GM12892 (cell line): ENCODE measurements around the gene ALG2.

Experiments used
- DNase-seq: peaks from one replicate; pipeline ENCODE4 v3.0.0; 2011; ENCODE audit not compliant: insufficient read length
- FAIRE-seq: peaks from 2 replicates; lab custom pipeline; 2011; peaks lifted over from hg19 to GRCh38; lab: Jason Lieb, UNC
- POLR2A ChIP-seq: IDR thresholded peaks from 2 replicates; pipeline ENCODE4 v1.6.1; 2011; ENCODE audit warnings: low read depth, low read length, control low read depth
- POLR2AphosphoS5 ChIP-seq: IDR thresholded peaks from 2 replicates; pipeline ENCODE4 v1.6.1; 2011; ENCODE audit warnings: low read depth, low read length, control low read depth
- TAF1 ChIP-seq: IDR thresholded peaks from 2 replicates; pipeline ENCODE4 v1.6.1; 2011; ENCODE audit warnings: low read depth, mild to moderate bottlenecking, control low read depth, low read length, borderline replicate concordance

ALG2 gene

GRCh38 chr9:99177576-99178366 lies 44.0 kb downstream of the ALG2 start:
- FAIRE-seq (no peak), DNase-seq (no peak)
- TF ChIP-seq POLR2A (no peak), TAF1 (no peak), POLR2AphosphoS5 (no peak)

DNA sequence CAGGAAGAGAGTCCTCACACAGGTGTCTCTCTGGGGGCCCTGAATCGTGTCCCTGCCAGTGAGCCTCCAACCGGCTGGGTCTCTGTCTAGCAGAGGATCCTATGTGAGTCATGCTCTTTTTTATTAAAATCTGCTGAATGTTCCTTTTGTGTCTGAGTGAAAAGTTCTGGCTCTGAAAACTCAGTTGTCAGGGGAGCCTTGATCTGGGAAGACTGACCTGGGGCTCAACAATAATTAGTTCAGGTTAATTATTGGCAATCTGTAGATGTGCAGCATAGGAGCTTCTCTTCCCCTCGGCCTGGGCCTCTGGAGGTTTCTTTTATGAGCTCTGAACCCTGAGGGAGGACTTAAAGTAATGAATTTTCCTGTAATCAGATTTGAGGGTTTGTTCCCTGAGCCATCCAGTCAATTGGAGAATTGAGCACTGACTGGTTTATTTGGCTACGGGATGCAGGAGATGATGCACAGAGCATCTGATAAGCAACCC lies 45.2 kb downstream of the ALG2 start:
- FAIRE-seq (no peak), DNase-seq (no peak)
- no peak for TF ChIP-seq POLR2A
- TF ChIP-seq POLR2AphosphoS5: no peak
- no peak for TF ChIP-seq TAF1

GRCh38 chr9:99173570-99174504 lies 47.9 kb downstream of the ALG2 start:
- peak; percentile 81 for FAIRE-seq

GRCh38 chr9:99172124-99173091 lies 49.3 kb downstream of the ALG2 start:
- peak; percentile 24 for FAIRE-seq
- DNase-seq: no peak
- no peak for TF ChIP-seq POLR2A

More at GRCh38 chr9:99173570-99174504, 47.9 kb downstream of the ALG2 start:
- no peak for DNase-seq
- TF ChIP-seq POLR2AphosphoS5 (no peak), POLR2A (no peak), TAF1 (no peak)

- DNase-seq (no peak), FAIRE-seq (no peak)
- TF ChIP-seq POLR2A: no peak
- TF ChIP-seq TAF1: no peak
- TF ChIP-seq POLR2AphosphoS5: no peak
Observed at GRCh38 chr9:99171225-99172123, 50.3 kb downstream of the ALG2 start.

GRCh38 chr9:99169982-99170761 lies 51.6 kb downstream of the ALG2 start:
- DNase-seq (no peak), FAIRE-seq (no peak)
- no peak for TF ChIP-seq POLR2A
- no peak for TF ChIP-seq TAF1
- no peak for TF ChIP-seq POLR2AphosphoS5

DNA sequence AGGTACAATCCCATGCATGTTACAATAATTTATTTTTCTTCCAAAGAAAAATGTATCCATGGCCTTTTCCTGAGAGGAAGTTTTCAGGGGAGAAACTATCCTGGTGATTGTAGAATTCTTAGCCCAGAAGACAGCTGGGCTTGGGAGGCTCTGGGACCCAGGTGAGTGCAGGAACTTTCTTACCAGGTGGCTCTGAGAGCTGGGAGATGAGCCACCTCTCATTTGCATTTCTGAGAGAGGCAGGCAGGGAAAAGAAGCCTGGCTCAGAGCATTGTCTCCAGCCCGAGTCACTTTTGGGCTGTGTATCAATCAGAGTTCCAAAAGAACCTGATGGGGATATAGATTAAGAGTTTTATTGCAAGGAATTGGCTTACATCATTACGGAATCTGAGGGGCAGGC lies 52.7 kb downstream of the ALG2 start:
- DNase-seq (no peak), FAIRE-seq (no peak)
- TF ChIP-seq POLR2AphosphoS5 (no peak), POLR2A (no peak), TAF1 (no peak)

GRCh38 chr9:99167694-99168093 lies 54.0 kb downstream of the ALG2 start:
- FAIRE-seq (peak; percentile 79), DNase-seq (no peak)
- TF ChIP-seq POLR2AphosphoS5 (no peak), POLR2A (no peak), TAF1 (no peak)

DNA sequence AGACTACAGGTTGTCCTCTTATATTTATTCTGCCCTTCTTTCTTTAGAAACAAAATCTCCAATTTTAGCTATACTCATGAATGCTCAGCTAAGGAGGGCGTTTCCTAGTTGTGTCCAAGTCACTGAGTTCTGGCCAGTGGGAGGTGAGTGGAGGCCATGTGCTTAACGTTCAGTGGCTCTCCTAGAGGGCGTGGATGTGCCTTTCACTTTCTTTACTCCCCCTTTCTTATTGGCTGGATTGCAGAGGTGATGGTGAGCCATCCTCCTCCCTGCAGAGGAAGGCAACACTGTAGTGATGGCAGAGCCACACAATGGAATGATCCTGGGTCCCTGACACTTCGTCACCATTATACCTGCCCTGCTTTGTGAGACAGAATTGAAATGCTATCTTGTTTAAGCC lies 54.6 kb downstream of the ALG2 start:
- TF ChIP-seq TAF1 (no peak), POLR2A (no peak), POLR2AphosphoS5 (no peak)
- DNase-seq: no peak
- FAIRE-seq: no peak
